HG03175 (cell line): ENCODE results near the gene AMY1C.
A peak's percentile ranks its signal among the peaks of the same experiment; 100 is the strongest.
"Not testable (repeated sequence)": the region's sequence is repeated elsewhere in the genome, so short reads cannot be mapped to it uniquely, and the experiment has no call there.

Experiments
- ATAC-seq: cut with Tn5 transposase; IDR thresholded peaks from one replicate; pipeline ENCODE4 v1.9.1; 2021; ENCODE audit warnings: mild to moderate bottlenecking, moderate library complexity; ENCODE audit not compliant: unreplicated experiment

AMY1C gene

GRCh38 chr1:103749598-103749997 lies at the start of gene AMY1C:
Gene AMY1C (plus strand): TSS chr1:103749898. CDS start chr1:103750470, 572 bp downstream.
- ATAC-seq: not testable (repeated sequence)

- not testable (repeated sequence) for ATAC-seq
These were observed 49.0 kb upstream of the AMY1C start for GRCh38 chr1:103700669-103701068.

GRCh38 chr1:103701256-103701655 lies 48.4 kb upstream of the AMY1C start:
- not testable (repeated sequence) for ATAC-seq

DNA sequence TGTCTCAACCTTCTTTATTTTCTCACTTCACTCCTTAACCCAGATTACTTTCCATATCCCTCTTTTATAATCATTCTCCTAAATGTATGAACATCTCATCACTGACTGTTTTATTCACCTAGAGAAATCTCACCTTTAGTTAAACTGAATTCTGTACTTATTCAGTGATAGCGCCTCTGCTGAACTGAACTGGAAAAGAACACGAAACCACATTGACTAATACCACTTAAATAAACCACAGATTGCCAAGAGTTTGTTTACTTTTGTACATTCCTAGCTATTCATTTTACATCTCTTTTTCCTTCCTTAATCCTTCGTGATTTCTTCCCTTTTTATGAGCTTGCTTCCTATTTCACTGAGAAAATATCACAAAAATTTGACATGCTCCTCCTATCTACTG lies 42.0 kb upstream of the AMY1C start:
- not testable (repeated sequence) for ATAC-seq

- ATAC-seq: not testable (repeated sequence)
These were observed 39.3 kb upstream of the AMY1C start for GRCh38 chr1:103710381-103710780.

DNA sequence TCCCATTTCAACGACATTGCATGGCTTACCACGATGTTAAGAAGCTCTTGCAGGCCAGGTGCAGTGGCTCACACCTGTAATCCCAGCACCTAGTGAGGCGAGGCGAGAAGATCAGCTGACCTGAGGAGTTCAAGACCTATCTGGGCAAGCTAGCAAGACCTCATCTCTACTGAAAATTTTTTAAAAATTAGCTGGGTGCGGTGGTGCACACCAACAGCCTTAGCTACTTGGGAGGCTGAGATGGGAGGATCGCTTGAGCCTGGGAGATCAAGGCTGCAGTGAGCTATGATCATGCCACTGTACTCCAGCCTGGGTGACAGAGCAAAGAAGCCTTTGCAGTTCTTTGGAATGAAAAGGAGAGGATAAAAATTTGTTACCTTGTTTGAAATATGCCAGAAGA lies 32.3 kb upstream of the AMY1C start:
- ATAC-seq: not testable (repeated sequence)

GRCh38 chr1:103721473-103721872 lies 28.2 kb upstream of the AMY1C start:
- not testable (repeated sequence) for ATAC-seq

- not testable (repeated sequence) for ATAC-seq
These were observed 14.4 kb upstream of the AMY1C start for GRCh38 chr1:103735334-103735733.

DNA sequence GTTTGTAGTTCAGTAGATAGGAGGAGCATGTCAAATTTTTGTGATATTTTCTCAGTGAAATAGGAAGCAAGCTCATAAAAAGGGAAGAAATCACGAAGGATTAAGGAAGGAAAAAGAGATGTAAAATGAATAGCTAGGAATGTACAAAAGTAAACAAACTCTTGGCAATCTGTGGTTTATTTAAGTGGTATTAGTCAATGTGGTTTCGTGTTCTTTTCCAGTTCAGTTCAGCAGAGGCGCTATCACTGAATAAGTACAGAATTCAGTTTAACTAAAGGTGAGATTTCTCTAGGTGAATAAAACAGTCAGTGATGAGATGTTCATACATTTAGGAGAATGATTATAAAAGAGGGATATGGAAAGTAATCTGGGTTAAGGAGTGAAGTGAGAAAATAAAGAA lies 11.7 kb upstream of the AMY1C start:
- ATAC-seq: not testable (repeated sequence)

DNA sequence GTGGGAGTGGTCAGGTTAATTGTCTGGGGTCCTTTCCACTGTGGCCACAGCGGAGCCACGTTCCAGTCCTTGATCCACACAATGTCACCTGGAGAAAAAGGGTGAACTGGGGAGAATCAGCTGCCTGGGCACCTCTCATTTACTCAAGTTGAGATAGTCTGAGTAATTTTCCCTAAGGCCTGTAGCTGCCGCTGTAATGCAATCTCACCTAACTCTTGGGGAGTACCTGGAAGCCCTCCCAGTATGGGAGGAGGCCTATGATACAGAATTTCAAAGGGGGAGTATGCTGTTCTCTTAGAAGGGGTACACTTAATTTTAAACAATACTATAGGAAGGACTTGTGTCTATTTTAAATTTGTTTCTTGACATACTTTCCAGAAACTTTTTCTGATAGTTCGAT lies 5.2 kb upstream of the AMY1C start:
- not testable (repeated sequence) for ATAC-seq

- ATAC-seq: not testable (repeated sequence)
These were observed 4.7 kb upstream of the AMY1C start for GRCh38 chr1:103745040-103745439.

GRCh38 chr1:103748273-103748672 lies 1.4 kb upstream of the AMY1C start:
- ATAC-seq: not testable (repeated sequence)

- no peak for ATAC-seq
These were observed 12.2 kb downstream of the AMY1C start for GRCh38 chr1:103761896-103762295.

DNA sequence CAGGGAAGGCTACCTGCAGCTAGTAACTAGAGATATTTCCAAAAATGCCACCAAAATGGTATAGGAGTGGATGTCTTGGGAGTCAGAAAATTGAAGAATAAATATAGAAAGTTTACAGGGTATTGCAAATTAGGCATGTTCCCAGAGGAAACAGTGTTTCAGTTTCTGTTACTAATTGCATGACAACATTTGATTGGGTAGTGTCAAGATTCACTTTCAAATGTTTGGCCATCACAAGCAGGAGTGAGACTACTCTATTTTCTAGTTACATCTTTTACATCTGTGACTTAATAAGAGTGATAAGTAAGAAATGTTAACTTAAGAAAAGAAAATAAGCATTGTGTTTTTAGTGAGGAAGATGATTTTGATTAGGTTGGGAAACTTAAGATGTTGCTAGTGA lies 30.2 kb downstream of the AMY1C start:
- no peak for ATAC-seq

GRCh38 chr1:103783944-103784377 lies 34.3 kb downstream of the AMY1C start:
- peak; percentile 72 for ATAC-seq

DNA sequence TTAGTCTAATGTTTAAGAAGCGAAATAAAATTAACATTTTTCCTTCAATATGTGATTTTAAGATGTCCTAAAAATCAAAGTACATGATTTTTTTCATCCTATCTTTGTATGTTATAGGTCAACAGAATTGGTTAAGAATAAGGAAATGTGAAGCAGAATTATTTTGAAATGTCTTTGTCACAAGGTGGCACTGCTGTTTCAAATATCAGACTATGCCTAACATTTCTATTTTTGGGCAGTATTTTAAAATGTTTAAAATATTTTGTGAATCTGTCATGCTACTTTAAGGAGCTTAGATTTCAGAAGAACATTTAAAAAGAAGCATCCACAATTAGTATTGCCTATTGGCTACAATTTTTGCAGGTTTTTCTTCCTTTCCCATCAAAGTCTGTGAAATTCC lies 38.7 kb downstream of the AMY1C start:
- ATAC-seq: no peak

DNA sequence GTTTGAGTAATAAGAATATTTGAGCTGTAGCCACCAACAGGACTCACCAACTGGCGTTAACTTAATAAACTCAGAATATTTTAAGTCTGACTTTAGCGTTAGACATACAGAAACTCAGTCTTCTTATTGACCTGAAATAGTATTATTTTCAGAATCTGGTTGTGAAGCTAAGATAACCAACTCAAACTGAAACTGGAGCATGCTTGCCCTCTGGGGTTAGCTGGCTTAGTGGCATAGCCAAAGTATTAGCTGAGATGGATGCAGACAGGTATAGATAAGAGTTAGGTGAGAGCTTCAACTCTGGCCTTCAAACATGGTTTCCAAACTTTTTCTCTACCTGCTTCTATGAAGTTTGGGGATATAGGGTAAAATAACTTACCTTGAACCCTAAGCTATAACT lies 40.5 kb downstream of the AMY1C start:
- ATAC-seq: peak; percentile 32
